ENCODE results near the gene CCT6B. TPM values are rescaled to one million over a fixed set of nuclear protein-coding genes. Genes with fewer than 3 reads are reported as not detected.

CCT6B gene
- total RNA-seq, 1 donor from 2014 or later, result 1.1 TPM

DNA sequence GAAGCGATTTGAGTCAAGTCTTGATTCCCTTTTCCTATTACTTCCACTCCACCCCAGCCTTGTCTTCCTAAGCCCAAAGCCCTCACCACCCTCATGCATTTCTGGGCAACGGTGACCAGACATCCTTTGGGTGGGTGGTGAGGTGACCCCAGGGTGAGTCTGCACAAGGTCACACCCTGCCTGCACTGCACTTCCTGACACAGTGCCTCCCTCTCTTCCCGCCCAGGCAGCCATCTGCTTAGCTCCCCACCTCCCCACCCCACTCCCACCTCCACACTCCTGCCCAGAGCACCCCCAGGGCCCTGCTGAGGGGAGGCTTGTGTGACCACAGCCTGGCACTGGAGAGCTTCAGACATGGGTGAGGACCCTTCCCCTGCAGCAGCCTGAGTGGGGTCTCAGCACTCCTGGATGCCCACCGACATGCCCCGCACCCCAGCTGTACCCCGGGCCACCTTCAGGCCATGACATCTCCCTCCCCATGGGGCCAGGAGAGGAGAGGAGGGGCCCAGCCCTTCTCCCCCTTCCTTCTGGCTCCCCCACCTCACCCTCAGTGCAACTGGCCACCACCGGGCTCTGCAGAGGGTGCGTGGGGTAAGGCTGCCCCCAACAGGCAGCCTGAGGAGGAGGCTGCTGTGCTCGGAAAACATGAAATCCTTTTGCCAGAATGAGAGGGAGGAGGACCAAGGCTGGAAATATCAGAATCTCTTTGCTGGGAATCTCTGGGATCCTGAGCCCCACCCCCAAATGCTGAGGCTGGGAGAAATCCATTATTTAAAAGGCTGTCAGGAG is 68.6 kb downstream of the CCT6B start:
- intact Hi-C loops (cut with micrococcal nuclease), result loop anchor here (10.0 kb wide), 1 partner anchor 348 kb away; no protein-coding TSS in a partner anchor

DNA sequence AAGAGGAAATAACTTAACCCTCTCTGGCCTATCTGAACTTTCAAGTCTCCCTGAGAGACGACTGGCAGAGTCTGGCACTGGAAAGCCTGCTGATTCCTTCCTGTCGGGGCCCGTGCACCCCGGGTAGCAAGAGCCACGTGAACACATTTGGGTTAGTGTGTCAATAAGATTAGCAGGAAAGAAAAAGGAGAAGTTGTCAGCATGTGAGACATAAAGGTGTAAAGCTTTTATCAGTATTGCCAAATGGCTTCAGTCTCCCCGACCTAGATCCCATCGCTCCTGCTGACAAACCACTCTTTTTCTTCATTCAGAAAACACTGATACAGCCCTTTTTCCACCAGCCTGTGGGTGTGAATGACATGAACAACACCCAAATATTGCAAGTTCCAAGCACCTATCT is 74.4 kb downstream of the CCT6B start:
- intact Hi-C loops (cut with micrococcal nuclease), result no loop called here

DNA sequence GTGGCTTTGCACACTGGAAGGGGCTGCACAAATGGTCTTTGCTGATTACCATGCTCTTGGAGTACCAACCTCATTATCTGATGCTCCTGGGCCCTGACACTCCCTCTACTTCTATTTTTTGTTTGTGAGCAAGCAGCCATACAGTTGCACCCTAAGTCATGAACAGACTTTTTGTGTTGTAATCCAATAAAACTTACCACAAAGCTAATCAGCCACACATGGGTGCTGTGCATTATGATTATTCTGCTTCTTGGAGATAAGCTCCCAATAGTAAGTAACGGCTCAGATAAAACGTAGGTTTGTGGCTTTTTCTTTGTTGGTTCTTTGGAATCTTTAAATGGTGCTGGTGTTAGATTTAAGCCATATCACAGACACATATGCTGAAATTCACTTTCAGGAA is 76.2 kb downstream of the CCT6B start:
- intact Hi-C loops (cut with micrococcal nuclease), result no loop called here

DNA sequence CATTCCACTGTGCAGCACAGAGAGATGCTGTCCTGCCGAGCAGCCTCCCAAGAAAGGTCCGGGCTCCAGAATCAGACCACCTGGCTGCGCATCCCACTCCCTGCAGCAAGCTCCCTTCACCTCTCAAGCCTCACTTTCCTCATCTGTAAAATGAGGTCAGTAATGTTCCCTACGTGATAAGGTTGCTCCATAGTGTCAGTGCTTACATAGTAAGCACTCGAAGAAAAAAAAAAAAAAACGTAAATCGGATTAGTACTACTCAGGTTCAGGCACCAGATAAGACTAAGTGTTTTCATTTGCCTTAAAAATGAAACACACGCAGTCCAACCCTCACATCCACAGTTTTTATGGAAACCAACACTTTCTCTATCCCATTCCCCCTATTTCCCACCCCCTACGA is 76.7 kb downstream of the CCT6B start:
- intact Hi-C loops (cut with micrococcal nuclease), result no loop called here

DNA sequence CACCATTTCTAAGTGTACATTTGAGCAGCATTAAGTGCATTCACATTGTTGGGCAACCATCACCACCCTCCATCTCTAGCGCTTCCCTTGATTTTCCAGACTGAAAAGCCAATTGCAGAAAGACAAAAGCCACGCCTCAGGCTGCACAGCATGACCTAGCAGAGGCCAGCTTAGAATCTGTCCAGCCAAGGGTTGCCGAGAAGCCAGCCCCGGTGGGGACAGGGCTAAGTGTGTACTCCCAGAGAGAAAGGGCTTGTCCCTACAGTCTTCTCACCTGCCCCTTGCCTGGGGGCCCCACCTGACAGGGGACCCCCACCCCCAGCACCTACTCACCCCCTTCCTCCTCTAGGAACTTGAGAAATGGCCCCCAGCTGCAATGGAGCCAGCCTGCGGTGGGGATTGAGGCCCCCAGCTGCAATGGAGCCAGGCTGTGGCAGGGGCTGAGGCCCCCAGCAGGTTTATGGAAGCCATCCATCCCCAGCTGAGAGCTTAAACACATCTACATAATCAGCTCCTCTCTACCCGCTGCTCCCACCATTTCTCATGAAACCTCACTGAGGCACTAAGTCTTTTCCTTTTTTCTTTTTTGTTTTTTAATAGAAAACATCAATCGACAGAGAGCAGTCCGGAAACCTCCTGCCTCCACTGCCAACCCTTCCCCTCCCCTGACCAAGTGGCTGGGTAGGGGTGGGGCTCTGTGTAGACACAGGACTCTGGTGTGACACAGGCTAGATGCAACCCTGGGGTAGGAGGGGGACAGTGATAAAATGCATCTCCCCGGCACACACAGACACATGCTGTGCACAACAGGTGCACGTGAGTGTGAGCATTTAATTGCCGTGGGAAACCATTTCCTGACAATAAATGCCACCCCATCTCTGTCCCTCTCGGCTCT is 77.9 kb downstream of the CCT6B start:
- intact Hi-C loops (cut with micrococcal nuclease), result no loop called here

DNA sequence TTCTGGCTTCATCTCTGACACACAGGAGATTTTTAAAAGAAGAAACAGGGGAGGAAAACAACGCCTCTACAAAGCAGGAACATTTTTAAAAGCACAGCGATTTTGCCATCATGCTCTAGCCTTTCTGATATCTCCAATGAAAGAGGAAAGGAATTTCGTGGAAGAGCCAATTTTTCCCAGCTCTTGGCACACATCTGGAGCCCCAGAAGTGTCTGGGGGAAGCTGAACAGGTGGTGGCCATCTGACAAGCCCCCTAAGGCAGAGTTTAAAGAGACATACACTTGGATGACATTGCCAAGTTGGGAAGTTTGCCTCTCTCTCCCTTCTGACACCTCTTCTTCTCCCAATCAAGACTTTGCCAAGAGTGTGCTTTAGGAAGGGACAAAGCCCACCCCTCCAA is 82.1 kb downstream of the CCT6B start:
- intact Hi-C loops (cut with micrococcal nuclease), result no loop called here

Other genes starting within 250 kb of the CCT6B start
- 26.4 and 29.4 TPM in 2 replicates for gene ZNF830, start 80 bp upstream of the CCT6B start, total RNA-seq
- gene LIG3, start 19.1 kb upstream of the CCT6B start, total RNA-seq, result 44.3 and 45.5 TPM in 2 replicates
- 77.9 and 80.2 TPM in 2 replicates for gene RFFL, start 102.2 kb upstream of the CCT6B start, total RNA-seq
- 30.2 and 31.1 TPM in 2 replicates for gene RAD51D, start 158.4 kb upstream of the CCT6B start, total RNA-seq
- gene FNDC8, start 160.2 kb upstream of the CCT6B start, total RNA-seq, result 0.15 TPM in 1 of 2 replicates, not detected in the other
- gene NLE1, start 180.8 kb upstream of the CCT6B start, total RNA-seq, result 19.2 and 20.2 TPM in 2 replicates
- gene UNC45B, start 186.4 kb upstream of the CCT6B start, total RNA-seq, result 0.05 TPM in 2 replicates
- gene SLC35G3, start 232.9 kb upstream of the CCT6B start, total RNA-seq, result not detected in 2 replicates